GM12878 (cell line): Measurements from ENCODE around the gene NDUFB7. TPM values are rescaled to one million over a fixed set of nuclear protein-coding genes. Genes with fewer than 3 reads are reported as not detected.

ENCODE experiments used
- ATAC-seq: fragments of 200-7000 bp; cut with Tn5 transposase; 3 replicates; pipeline ENCODE4 v1.9.1; 2020; ENCODE audit warnings: mild to moderate bottlenecking, moderate library complexity
- BruUV-seq: library from RNA; stranded (reverse); fragments of 400-500 nt; replicated peaks from 2 replicates; lab custom pipeline; 2021; lab: Mats Ljungman, UMichigan
- CTCF ChIA-PET: fragments of 300-600 bp; sonication (Branson Sonifier 250); formaldehyde crosslinking; extraction: SDS; loops from one replicate; lab custom pipeline; 2021; ENCODE audit warnings: inconsistent platforms; lab: Yijun Ruan, JAX
- POLR2A ChIA-PET: fragments of 350-600 bp; formaldehyde crosslinking; extraction: SDS; loops from one replicate; lab custom pipeline; 2021; ENCODE audit warnings: inconsistent platforms; lab: Charles Lee
- RAD21 ChIA-PET: fragments of 300-600 bp; sonication (Branson Sonifier 250); formaldehyde crosslinking; loops from one replicate; lab custom pipeline; 2023; ENCODE audit warnings: antibody characterized with exemption; ENCODE audit not compliant: unreplicated experiment; lab: Charles Lee
- SMC1A ChIA-PET: fragments of 300-600 bp; sonication (Branson Sonifier 250); formaldehyde crosslinking; loops from one replicate; lab custom pipeline; 2023; ENCODE audit not compliant: unreplicated experiment, uncharacterized antibody; lab: Charles Lee
- DNase-seq: peaks from one replicate; pipeline ENCODE4 v3.0.0-alpha.2; 2011; ENCODE audit warnings: low read depth, low spot score
- FAIRE-seq: peaks from 3 replicates; lab custom pipeline; 2011; peaks lifted over from hg19 to GRCh38; lab: Jason Lieb, UNC
- H2AFZ ChIP-seq: 2 replicates; pipeline ENCODE4 v1.6.0; 2011; ENCODE audit warnings: low read depth, low read length, control low read depth; ENCODE audit not compliant: control insufficient read depth
- H3K27ac ChIP-seq: 2 replicates; pipeline ENCODE4 v1.5.1; 2011; ENCODE audit warnings: control low read depth; ENCODE audit not compliant: control insufficient read depth, insufficient read depth
- H3K27me3 ChIP-seq, 2 experiments: replicated peaks in 1 of 2; 2 replicates each; pipeline versions ENCODE4 v1.6.0 to v1.6.1; 2011; ENCODE audit warnings: low read length in 1 of 2; ENCODE audit not compliant: control insufficient read depth in 2 of 2, insufficient read depth in 2 of 2
- H3K36me3 ChIP-seq, 2 experiments: 2 replicates each; pipeline ENCODE4 v1.5.1; 2011; ENCODE audit warnings: low read length in 1 of 2; ENCODE audit not compliant: control insufficient read depth in 2 of 2, insufficient read depth in 2 of 2
- H3K4me1 ChIP-seq: 2 replicates; pipeline ENCODE4 v1.6.1; 2011; ENCODE audit warnings: mild to moderate bottlenecking, low read length, moderate library complexity, mixed read lengths; ENCODE audit not compliant: control insufficient read depth, insufficient read depth
- H3K4me2 ChIP-seq: 2 replicates; pipeline ENCODE4 v1.6.0; 2011; ENCODE audit warnings: control low read depth; ENCODE audit not compliant: control insufficient read depth, insufficient read depth
- H3K4me3 ChIP-seq: fragments of 200-600 bp; sonication (generic); 2 replicates; pipeline ENCODE4 v1.5.1; 2016
- H3K79me2 ChIP-seq: 2 replicates; pipeline ENCODE4 v1.6.0; 2011; ENCODE audit warnings: low read length; ENCODE audit not compliant: control insufficient read depth, insufficient read depth
- H3K9ac ChIP-seq: 2 replicates; pipeline ENCODE4 v1.8.0; 2011; ENCODE audit warnings: low read length, control low read depth, mixed read lengths; ENCODE audit not compliant: control insufficient read depth, insufficient read depth
- H3K9me3 ChIP-seq: replicated peaks from 3 replicates; pipeline ENCODE4 v1.5.1; 2011; ENCODE audit warnings: mild to moderate bottlenecking, low read length; ENCODE audit not compliant: control insufficient read depth, insufficient read depth
- H4K20me1 ChIP-seq: 2 replicates; pipeline ENCODE4 v1.6.0; 2011; ENCODE audit not compliant: control insufficient read depth, insufficient read depth
- CEBPB ChIP-seq, 2 experiments: fragments of 150-350 bp in 1 of 2; IDR thresholded peaks; 2 replicates each; pipeline ENCODE4 v1.6.1; 2012 to 2014; ENCODE audit warnings: low read depth in 2 of 2, low read length in 2 of 2, borderline replicate concordance in 1 of 2, inconsistent platforms in 1 of 2
- CREM ChIP-seq: IDR thresholded peaks from 2 replicates; pipeline ENCODE4 v1.6.1; 2014; ENCODE audit warnings: antibody characterized with exemption, low read depth
- E2F8 ChIP-seq: fragments of 450-650 bp; IDR thresholded peaks from 2 replicates; pipeline ENCODE4 v1.6.1; 2018; ENCODE audit warnings: mild to moderate bottlenecking, low read depth, moderate library complexity; ENCODE audit not compliant: partially characterized antibody
- HDGF ChIP-seq: fragments of 450-650 bp; IDR thresholded peaks from 2 replicates; pipeline ENCODE4 v1.6.1; 2016; ENCODE audit warnings: antibody characterized with exemption
- NFXL1 ChIP-seq: fragments of 450-650 bp; IDR thresholded peaks from 2 replicates; pipeline ENCODE4 v1.6.1; 2017; ENCODE audit warnings: antibody characterized with exemption, mild to moderate bottlenecking, borderline replicate concordance
- NR2C1 ChIP-seq: fragments of 450-650 bp; IDR thresholded peaks from 2 replicates; pipeline ENCODE4 v1.6.1; 2017; ENCODE audit warnings: antibody characterized with exemption, mild to moderate bottlenecking, moderate library complexity
- PML ChIP-seq: IDR thresholded peaks from 2 replicates; pipeline ENCODE4 v1.6.1; 2012; ENCODE audit warnings: low read length, inconsistent platforms
- POLR2A ChIP-seq: IDR thresholded peaks from 2 replicates; pipeline ENCODE4 v1.6.1; 2011; ENCODE audit warnings: low read depth, mild to moderate bottlenecking, low read length
- POLR2AphosphoS2 ChIP-seq: IDR thresholded peaks from 2 replicates; pipeline ENCODE4 v1.6.1; 2011; ENCODE audit warnings: low read depth, mild to moderate bottlenecking, low read length, improper control_type of control experiment, moderate library complexity
- RAD21 ChIP-seq: IDR thresholded peaks from 2 replicates; pipeline ENCODE4 v1.6.1; 2011; ENCODE audit warnings: mild to moderate bottlenecking, low read depth, low read length, moderate library complexity; ENCODE audit not compliant: insufficient read depth
- RAD51 ChIP-seq: fragments of 450-650 bp; IDR thresholded peaks from 2 replicates; pipeline ENCODE4 v1.6.1; 2016; ENCODE audit warnings: moderate library complexity, mild to moderate bottlenecking, inconsistent platforms
- SMARCA5 ChIP-seq: fragments of 450-650 bp; IDR thresholded peaks from 2 replicates; pipeline ENCODE4 v1.6.1; 2017; ENCODE audit warnings: mild to moderate bottlenecking
- SUZ12 ChIP-seq: fragments of 200-600 bp; sonication (generic); IDR thresholded peaks from one replicate; pipeline ENCODE4 v1.6.1; 2018; ENCODE audit warnings: antibody characterized with exemption, mild to moderate bottlenecking; ENCODE audit not compliant: unreplicated experiment
- TARDBP ChIP-seq: IDR thresholded peaks from 2 replicates; pipeline ENCODE4 v1.6.1; 2016; ENCODE audit warnings: borderline replicate concordance
- TCF7 ChIP-seq: IDR thresholded peaks from 2 replicates; pipeline ENCODE4 v1.6.1; 2014; ENCODE audit warnings: antibody characterized with exemption, borderline replicate concordance
- ZNF592 ChIP-seq: fragments of 450-650 bp; IDR thresholded peaks from 2 replicates; pipeline ENCODE4 v1.6.1; 2017; ENCODE audit warnings: mild to moderate bottlenecking, moderate library complexity
- WGBS: methylation state at CpG from one replicate; pipeline ENCODE4 v1.1.6; 2016; ENCODE audit warnings: low lambda C conversion rate; ENCODE audit not compliant: insufficient replicate concordance, insufficient coverage; ENCODE audit errors: missing lambda C conversion rate; 5-methylcytosine and 5-hydroxymethylcytosine counted together
- in situ Hi-C: fragments of 300-500 bp; cut with MboI; formaldehyde crosslinking; loops from 9 replicates; pipeline ENCODE4 v1.14.3; 2018; ENCODE audit warnings: mixed read lengths
- intact Hi-C: fragments of 100-400 bp; cut with micrococcal nuclease; formaldehyde crosslinking; loops from one replicate; pipeline ENCODE4 v1.14.2; 2022; ENCODE audit not compliant: unreplicated experiment
- polyA plus RNA-seq, 11 experiments: library from polyadenylated mRNA; depleted of rRNA in 4 of 11; unstranded in 6 of 11; stranded (reverse) in 5 of 11; fragments of >200 nt; fragmentation: Nextera tagmentation in 4 of 11; fragmentation: Illumina TruSeq in 1 of 11; extraction: Ambion mirVana in 4 of 11; extraction: Trizol in 1 of 11; gene quantifications; 1 replicate in 1 of 11; 2 replicates in 10 of 11; pipeline versions ENCODE4 v1.2.1 to v1.2.3, GENCODE V29; 2011 to 2016; ENCODE audit warnings: inconsistent platforms in 2 of 11, missing spikeins in 2 of 11, low read depth in 1 of 11
- total RNA-seq, 4 experiments: library from RNA; depleted of rRNA in 3 of 4; stranded (reverse); fragments of >200 nt in 3 of 4; fragmentation: Illumina TruSeq in 1 of 4; extraction: Trizol in 1 of 4; gene quantifications; 2 replicates each; pipeline versions ENCODE4 v1.2.1 to v1.2.3, GENCODE V29; 2013 to 2021

The NDUFB7 gene
- total and polyA plus RNA-seq, 10 of the 15 experiments (the other 5 are each of a cell fraction or from before 2014, with no cell fraction given) = 14.6 to 480 (median 182) TPM

- ChIA-PET SMC1A (no interaction called here), POLR2A (interaction anchor here (0.7 kb wide), 1 partner anchor 83 kb away, joined by 5 read pairs; no protein-coding TSS in a partner anchor), CTCF (interaction anchor here (3.2 kb wide), 1 partner anchor 86 kb away, joined by 25 read pairs; no protein-coding TSS in a partner anchor), RAD21 (no interaction called here)
- H3K36me3 ChIP-seq = peaks cover 21 to 30% of the 10 kb centered on the region in 2 experiments
- no peaks in the 10 kb centered on the region for H3K27me3 ChIP-seq
- H3K4me2 ChIP-seq = no peak overlapping the region
- H3K9me3 ChIP-seq = peaks cover 7% of the 10 kb centered on the region; the same call in 2 of the 3 replicates
- no TSS peak for BruUV-seq
- ATAC-seq (no peak), FAIRE-seq (no peak), DNase-seq (no peak)
- no peak overlapping the region for H3K27ac ChIP-seq
- H3K4me1 ChIP-seq = peaks cover 23% of the 10 kb centered on the region
- H3K9ac ChIP-seq = no peak overlapping the region
- in situ Hi-C loops (loop anchor here (25.0 kb wide), 1 partner anchor 1988 kb away; no protein-coding TSS in a partner anchor), intact Hi-C loops (no loop called here)
- H3K79me2 ChIP-seq = peaks cover 7% of the 10 kb centered on the region
- 95% methylated on average over 8 of the region's 8 CpGs for WGBS
- H3K4me3 ChIP-seq = no peak overlapping the region
- H2AFZ ChIP-seq = no peak overlapping the region
- no peaks in the 10 kb centered on the region for H4K20me1 ChIP-seq
- TF ChIP-seq CEBPB (IDR thresholded peaks at IDR 0.05; ENCODE audit: borderline replicate concordance in 1 of 2, low read depth in 2 of 2, low read length in 2 of 2) (no peak), RAD51 (no peak), CREM (no peak), POLR2AphosphoS2 (no peak), RAD21 (no peak), SMARCA5 (peak; percentile 66; the same call in 1 of the 2 replicates), NR2C1 (no peak), SUZ12 (no peak), TARDBP (no peak), PML (0 out of 2 replicates have a peak, but pooled peaks have one; percentile 34), E2F8 (no peak), POLR2A (peak; percentile 63), HDGF (no peak), TCF7 (no peak), ZNF592 (no peak), NFXL1 (no peak)
Measured at GRCh38 chr19:14599548-14600147, 27.8 kb upstream of the NDUFB7 start.
